K562 (cell line): ENCODE data around the gene PID1.

Experiments used
- CBX5 ChIP-seq: IDR thresholded peaks from 2 replicates; pipeline ENCODE4 v1.6.1; 2014; ENCODE audit warnings: low read depth, borderline replicate concordance
- CCNT2 ChIP-seq: IDR thresholded peaks from 2 replicates; pipeline ENCODE4 v1.6.1; 2011; ENCODE audit warnings: borderline replicate concordance, low read depth, mild to moderate bottlenecking, moderate library complexity, mixed read lengths, low read length; ENCODE audit not compliant: insufficient read length; ENCODE audit errors: extremely low read depth
- FOSL1 ChIP-seq: fragments of 200-800 bp; sonication (Bioruptor generic); conservative IDR thresholded peaks from 2 replicates; pipeline ENCODE4 v1.6.1; 2016; ENCODE audit warnings: missing genetic modification characterization, missing compliant biosample characterization
- HMGN3 ChIP-seq: IDR thresholded peaks from 2 replicates; pipeline ENCODE4 v1.6.1; 2011; ENCODE audit warnings: borderline replicate concordance, low read depth, mild to moderate bottlenecking, mixed read lengths, low read length; ENCODE audit not compliant: insufficient read length; ENCODE audit errors: extremely low read depth
- HNRNPH1 ChIP-seq: fragments of 200-400 bp; formaldehyde crosslinking; optimal IDR thresholded peaks from 2 replicates; pipeline ENCODE3; 2017; ENCODE audit warnings: low read depth, mild to moderate bottlenecking, low read length, moderate library complexity
- JUND ChIP-seq, 2 experiments: IDR thresholded peaks; 2 replicates in 1 of 2; 3 replicates in 1 of 2; pipeline ENCODE4 v1.6.1; 2011; ENCODE audit warnings: borderline replicate concordance in 2 of 2, low read depth in 2 of 2, low read length in 2 of 2, improper control_type of control experiment in 1 of 2, missing biosample characterization in 1 of 2, missing genetic modification characterization in 1 of 2, missing genetic modification reagents in 1 of 2
- NFIC ChIP-seq: fragments of 450-650 bp; IDR thresholded peaks from 2 replicates; pipeline ENCODE4 v1.6.1; 2017; ENCODE audit warnings: mild to moderate bottlenecking, inconsistent platforms
- POLR2AphosphoS2 ChIP-seq: IDR thresholded peaks from 2 replicates; pipeline ENCODE4 v1.6.1; 2012; ENCODE audit warnings: low read length, improper control_type of control experiment
- POLR2AphosphoS5 ChIP-seq: IDR thresholded peaks from 2 replicates; pipeline ENCODE4 v1.6.1; 2011; ENCODE audit warnings: mild to moderate bottlenecking, low read depth, low read length, moderate library complexity; ENCODE audit not compliant: control insufficient read depth, insufficient read depth
- SRF ChIP-seq, 2 experiments: fragments of 250-450, 450-650 bp in 1 of 2; sonication (Bioruptor Pico) in 1 of 2; sonication (generic) in 1 of 2; formaldehyde crosslinking; IDR thresholded peaks; 2 replicates each; pipeline versions ENCODE4 v1.5.0 to v1.5.1; 2020 to 2022; ENCODE audit warnings: mild to moderate bottlenecking in 1 of 2, missing genetic modification reagents in 1 of 2
- TF ChIP-seq, protein P1 (sequence below), 2 experiments: fragments of 450-650 bp in 1 of 2; IDR thresholded peaks; 2 replicates each; pipeline ENCODE4 v1.6.1; 2011 to 2017; ENCODE audit warnings: low read depth in 2 of 2, antibody characterized with exemption in 1 of 2, borderline replicate concordance in 1 of 2, low read length in 1 of 2, mild to moderate bottlenecking in 1 of 2, mixed read lengths in 1 of 2; ENCODE audit not compliant: control insufficient read depth in 1 of 2
- TF ChIP-seq, protein P2 (sequence below), 3 experiments: IDR thresholded peaks in 2 of 3; conservative IDR thresholded peaks in 1 of 3; 2 replicates each; pipeline ENCODE4 v1.5.1; 2011 to 2012; ENCODE audit warnings: low read length in 3 of 3, mild to moderate bottlenecking in 3 of 3, control low read depth in 2 of 3, improper control_type of control experiment in 1 of 3, inconsistent platforms in 1 of 3, low read depth in 1 of 3, mixed read lengths in 1 of 3, moderate library complexity in 1 of 3; ENCODE audit not compliant: insufficient read depth in 2 of 3
- TF ChIP-seq, protein P3 (sequence below): sonication (generic); formaldehyde crosslinking; IDR thresholded peaks from 2 replicates; pipeline ENCODE4 v1.8.1; 2022; ENCODE audit warnings: missing genetic modification reagents
- TF ChIP-seq, protein P4 (sequence below): sonication (generic); formaldehyde crosslinking; IDR thresholded peaks from 2 replicates; pipeline ENCODE4 v1.5.0; 2020; ENCODE audit warnings: missing genetic modification reagents

DNA sequence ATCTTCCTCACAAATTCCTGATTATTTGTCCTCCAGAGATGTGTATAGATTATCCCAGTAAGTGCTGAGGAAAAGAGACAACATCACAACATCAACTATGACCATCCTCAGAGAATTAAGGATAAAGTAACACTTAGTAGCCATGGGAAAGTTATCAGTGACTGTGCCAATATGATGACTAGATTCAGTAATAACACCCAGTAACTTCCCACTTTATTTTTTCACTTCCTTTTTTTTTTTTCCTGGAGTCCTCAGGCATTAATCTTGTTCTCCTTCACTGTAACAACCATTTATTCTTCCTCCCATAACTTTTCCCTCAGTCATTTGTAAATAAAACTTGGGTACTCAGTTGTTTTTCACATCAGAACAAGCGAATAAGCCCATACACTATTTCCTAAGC, 16.7 kb upstream of the PID1 start:
- no peak for TF ChIP-seq POLR2AphosphoS2
- TF ChIP-seq, protein P1, sequence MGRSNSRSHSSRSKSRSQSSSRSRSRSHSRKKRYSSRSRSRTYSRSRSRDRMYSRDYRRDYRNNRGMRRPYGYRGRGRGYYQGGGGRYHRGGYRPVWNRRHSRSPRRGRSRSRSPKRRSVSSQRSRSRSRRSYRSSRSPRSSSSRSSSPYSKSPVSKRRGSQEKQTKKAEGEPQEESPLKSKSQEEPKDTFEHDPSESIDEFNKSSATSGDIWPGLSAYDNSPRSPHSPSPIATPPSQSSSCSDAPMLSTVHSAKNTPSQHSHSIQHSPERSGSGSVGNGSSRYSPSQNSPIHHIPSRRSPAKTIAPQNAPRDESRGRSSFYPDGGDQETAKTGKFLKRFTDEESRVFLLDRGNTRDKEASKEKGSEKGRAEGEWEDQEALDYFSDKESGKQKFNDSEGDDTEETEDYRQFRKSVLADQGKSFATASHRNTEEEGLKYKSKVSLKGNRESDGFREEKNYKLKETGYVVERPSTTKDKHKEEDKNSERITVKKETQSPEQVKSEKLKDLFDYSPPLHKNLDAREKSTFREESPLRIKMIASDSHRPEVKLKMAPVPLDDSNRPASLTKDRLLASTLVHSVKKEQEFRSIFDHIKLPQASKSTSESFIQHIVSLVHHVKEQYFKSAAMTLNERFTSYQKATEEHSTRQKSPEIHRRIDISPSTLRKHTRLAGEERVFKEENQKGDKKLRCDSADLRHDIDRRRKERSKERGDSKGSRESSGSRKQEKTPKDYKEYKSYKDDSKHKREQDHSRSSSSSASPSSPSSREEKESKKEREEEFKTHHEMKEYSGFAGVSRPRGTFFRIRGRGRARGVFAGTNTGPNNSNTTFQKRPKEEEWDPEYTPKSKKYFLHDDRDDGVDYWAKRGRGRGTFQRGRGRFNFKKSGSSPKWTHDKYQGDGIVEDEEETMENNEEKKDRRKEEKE (IDR thresholded peaks at IDR 0.05; ENCODE audit: borderline replicate concordance in 1 of 2, control insufficient read depth in 1 of 2, low read depth in 2 of 2, low read length in 1 of 2), result no peak
- TF ChIP-seq, protein P2, sequence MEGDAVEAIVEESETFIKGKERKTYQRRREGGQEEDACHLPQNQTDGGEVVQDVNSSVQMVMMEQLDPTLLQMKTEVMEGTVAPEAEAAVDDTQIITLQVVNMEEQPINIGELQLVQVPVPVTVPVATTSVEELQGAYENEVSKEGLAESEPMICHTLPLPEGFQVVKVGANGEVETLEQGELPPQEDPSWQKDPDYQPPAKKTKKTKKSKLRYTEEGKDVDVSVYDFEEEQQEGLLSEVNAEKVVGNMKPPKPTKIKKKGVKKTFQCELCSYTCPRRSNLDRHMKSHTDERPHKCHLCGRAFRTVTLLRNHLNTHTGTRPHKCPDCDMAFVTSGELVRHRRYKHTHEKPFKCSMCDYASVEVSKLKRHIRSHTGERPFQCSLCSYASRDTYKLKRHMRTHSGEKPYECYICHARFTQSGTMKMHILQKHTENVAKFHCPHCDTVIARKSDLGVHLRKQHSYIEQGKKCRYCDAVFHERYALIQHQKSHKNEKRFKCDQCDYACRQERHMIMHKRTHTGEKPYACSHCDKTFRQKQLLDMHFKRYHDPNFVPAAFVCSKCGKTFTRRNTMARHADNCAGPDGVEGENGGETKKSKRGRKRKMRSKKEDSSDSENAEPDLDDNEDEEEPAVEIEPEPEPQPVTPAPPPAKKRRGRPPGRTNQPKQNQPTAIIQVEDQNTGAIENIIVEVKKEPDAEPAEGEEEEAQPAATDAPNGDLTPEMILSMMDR (IDR thresholded peaks at IDR 0.05 in 2 of 3, conservative IDR thresholded peaks at IDR 0.05 in 1 of 3; ENCODE audit: insufficient read depth in 2 of 3, low read depth in 1 of 3, low read length in 3 of 3), result no peak
- TF ChIP-seq HMGN3, result no peak
- TF ChIP-seq NFIC, result no peak
- no peak for TF ChIP-seq FOSL1 (tag)
- no peak for TF ChIP-seq CBX5
- no peak for TF ChIP-seq CCNT2
- TF ChIP-seq HNRNPH1, result no peak
- TF ChIP-seq POLR2AphosphoS5, result no peak
- TF ChIP-seq, protein P3, sequence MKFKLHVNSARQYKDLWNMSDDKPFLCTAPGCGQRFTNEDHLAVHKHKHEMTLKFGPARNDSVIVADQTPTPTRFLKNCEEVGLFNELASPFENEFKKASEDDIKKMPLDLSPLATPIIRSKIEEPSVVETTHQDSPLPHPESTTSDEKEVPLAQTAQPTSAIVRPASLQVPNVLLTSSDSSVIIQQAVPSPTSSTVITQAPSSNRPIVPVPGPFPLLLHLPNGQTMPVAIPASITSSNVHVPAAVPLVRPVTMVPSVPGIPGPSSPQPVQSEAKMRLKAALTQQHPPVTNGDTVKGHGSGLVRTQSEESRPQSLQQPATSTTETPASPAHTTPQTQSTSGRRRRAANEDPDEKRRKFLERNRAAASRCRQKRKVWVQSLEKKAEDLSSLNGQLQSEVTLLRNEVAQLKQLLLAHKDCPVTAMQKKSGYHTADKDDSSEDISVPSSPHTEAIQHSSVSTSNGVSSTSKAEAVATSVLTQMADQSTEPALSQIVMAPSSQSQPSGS, result no peak
- TF ChIP-seq SRF (CRISPR knock-in tag; IDR thresholded peaks at IDR 0.05), result no peak
- TF ChIP-seq JUND (IDR thresholded peaks at IDR 0.05; ENCODE audit: borderline replicate concordance, low read depth, low read length), result no peak
- TF ChIP-seq JUND (tag; IDR thresholded peaks at IDR 0.05; ENCODE audit: borderline replicate concordance, low read depth, low read length), result no peak
- TF ChIP-seq, protein P4, sequence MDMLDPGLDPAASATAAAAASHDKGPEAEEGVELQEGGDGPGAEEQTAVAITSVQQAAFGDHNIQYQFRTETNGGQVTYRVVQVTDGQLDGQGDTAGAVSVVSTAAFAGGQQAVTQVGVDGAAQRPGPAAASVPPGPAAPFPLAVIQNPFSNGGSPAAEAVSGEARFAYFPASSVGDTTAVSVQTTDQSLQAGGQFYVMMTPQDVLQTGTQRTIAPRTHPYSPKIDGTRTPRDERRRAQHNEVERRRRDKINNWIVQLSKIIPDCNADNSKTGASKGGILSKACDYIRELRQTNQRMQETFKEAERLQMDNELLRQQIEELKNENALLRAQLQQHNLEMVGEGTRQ (CRISPR knock-in tag), result no peak
